BLaER1 treated with 17β-estradiol and CSF1 and Interleukin-3, amounts not matched to agents 10 nM and 100 nM (cell line): Measurements from ENCODE around the gene TM6SF1.
"Not testable (repeated sequence)": the region's sequence is repeated elsewhere in the genome, so short reads cannot be mapped to it uniquely, and the experiment has no call there.

ENCODE experiments used
- H3K27ac ChIP-seq, 11 experiments: shearing (Covaris generic); formaldehyde crosslinking; 2 replicates each; pipeline ENCODE4 v1.8.1; 2022
- H3K27me3 ChIP-seq, 11 experiments: shearing (Covaris generic); formaldehyde crosslinking; 2 replicates each; pipeline ENCODE4 v1.8.1; 2022
- H3K36me3 ChIP-seq, 11 experiments: shearing (Covaris generic); formaldehyde crosslinking; 2 replicates each; pipeline ENCODE4 v1.8.1; 2022
- H3K4me1 ChIP-seq, 10 experiments: shearing (Covaris generic); formaldehyde crosslinking; 2 replicates each; pipeline ENCODE4 v1.8.1; 2022
- H3K4me2 ChIP-seq, 11 experiments: shearing (Covaris generic); formaldehyde crosslinking; 2 replicates each; pipeline ENCODE4 v1.8.1; 2022
- H3K4me3 ChIP-seq, 10 experiments: shearing (Covaris generic); formaldehyde crosslinking; 2 replicates each; pipeline ENCODE4 v1.8.1; 2022
- H3K9ac ChIP-seq, 11 experiments: shearing (Covaris generic); formaldehyde crosslinking; 2 replicates each; pipeline ENCODE4 v1.8.1; 2022
- H3K9me3 ChIP-seq, 11 experiments: shearing (Covaris generic); formaldehyde crosslinking; replicated peaks in 1 of 11; 2 replicates each; pipeline ENCODE4 v1.8.1; 2022
- H4K20me1 ChIP-seq, 11 experiments: shearing (Covaris generic); formaldehyde crosslinking; 2 replicates each; pipeline ENCODE4 v1.8.1; 2022
- Cebpa-rat ChIP-seq, 11 experiments: shearing (Covaris generic); IDR thresholded peaks; 2 replicates each; pipeline ENCODE4 v1.8.1; 2022

TM6SF1 gene

GRCh38 chr15:83164111-83164770, 56.8 kb downstream of the TM6SF1 start:
- no peak overlapping the region for H3K9ac ChIP-seq
- H3K36me3 ChIP-seq, result peaks cover 37 to 87% (median 72%) of the 10 kb centered on the region in 11 experiments
- no peak overlapping the region for H3K4me2 ChIP-seq
- peaks cover 0 to 9% (median 0%) of the 10 kb centered on the region in 10 experiments; a peak in 4 of 20 replicates for H3K4me1 ChIP-seq
- H3K27ac ChIP-seq, result no peak overlapping the region
- no peak overlapping the region for H3K4me3 ChIP-seq
- no peaks in the 10 kb centered on the region for H3K27me3 ChIP-seq
- peaks cover 32 to 45% (median 42%) of the 10 kb centered on the region in 11 experiments for H3K9me3 ChIP-seq
- H4K20me1 ChIP-seq, result peaks cover 0 to 25% (median 0%) of the 10 kb centered on the region in 11 experiments; a peak in 5 of 22 replicates
- TF ChIP-seq Cebpa-rat (IDR thresholded peaks at IDR 0.05), result no peak

GRCh38 chr15:83164771-83165404, 57.4 kb downstream of the TM6SF1 start:
- no peak overlapping the region for H3K4me3 ChIP-seq
- no peaks in the 10 kb centered on the region for H3K27me3 ChIP-seq
- H3K4me2 ChIP-seq, result no peak overlapping the region
- H3K9ac ChIP-seq, result no peak overlapping the region
- peaks cover 0 to 25% (median 0%) of the 10 kb centered on the region in 11 experiments; a peak in 5 of 22 replicates for H4K20me1 ChIP-seq
- H3K9me3 ChIP-seq, result peaks cover 39 to 51% (median 48%) of the 10 kb centered on the region in 11 experiments
- H3K4me1 ChIP-seq, result peaks cover 0 to 9% (median 0%) of the 10 kb centered on the region in 10 experiments; a peak in 4 of 20 replicates
- no peak for TF ChIP-seq Cebpa-rat (IDR thresholded peaks at IDR 0.05)
- H3K36me3 ChIP-seq, result peaks cover 30 to 87% (median 65%) of the 10 kb centered on the region in 11 experiments
- no peak overlapping the region for H3K27ac ChIP-seq

DNA sequence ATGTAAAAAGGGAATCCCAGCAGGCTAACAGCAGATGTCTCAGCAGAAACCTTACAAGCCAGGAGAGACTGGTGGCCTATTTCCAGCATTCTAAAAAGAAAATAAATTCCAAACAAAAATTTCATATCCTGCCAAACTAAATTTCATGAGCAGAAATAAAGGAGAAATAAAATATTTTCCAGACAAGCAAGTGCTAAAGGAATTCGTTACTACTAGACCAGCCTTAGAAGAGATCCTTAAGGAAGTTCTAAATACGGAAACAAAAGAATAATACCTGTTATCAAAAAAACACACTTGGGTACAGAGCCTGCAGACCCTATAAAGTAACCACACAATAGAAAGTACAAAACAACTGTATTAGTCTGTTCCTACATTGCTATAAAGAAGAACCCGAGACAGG, 58.8 kb downstream of the TM6SF1 start:
- Histone ChIP-seq H4K20me1 (peaks cover 0 to 24% (median 0%) of the 10 kb centered on the region in 11 experiments; a peak in 5 of 22 replicates), H3K9ac (no peak overlapping the region), H3K27me3 (no peaks in the 10 kb centered on the region), H3K36me3 (peaks cover 18 to 80% (median 62%) of the 10 kb centered on the region in 11 experiments), H3K4me1 (peaks cover 0 to 9% (median 0%) of the 10 kb centered on the region in 10 experiments; a peak in 4 of 20 replicates), H3K4me3 (0 out of 20 replicates have a peak overlapping the region, but pooled peaks of 1 of the 10 experiments have one; percentile 6), H3K9me3 (peaks cover 52 to 65% (median 61%) of the 10 kb centered on the region in 11 experiments), H3K27ac (no peak overlapping the region), H3K4me2 (no peak overlapping the region)
- no peak for TF ChIP-seq Cebpa-rat (IDR thresholded peaks at IDR 0.05)

GRCh38 chr15:83166830-83167229, 59.4 kb downstream of the TM6SF1 start:
- peaks cover 53 to 69% (median 63%) of the 10 kb centered on the region in 11 experiments for H3K9me3 ChIP-seq
- no peak overlapping the region for H3K27ac ChIP-seq
- peaks cover 0 to 23% (median 0%) of the 10 kb centered on the region in 11 experiments; a peak in 5 of 22 replicates for H4K20me1 ChIP-seq
- no peak overlapping the region for H3K4me2 ChIP-seq
- peaks cover 15 to 79% (median 60%) of the 10 kb centered on the region in 11 experiments; a peak in 21 of 22 replicates for H3K36me3 ChIP-seq
- TF ChIP-seq Cebpa-rat (IDR thresholded peaks at IDR 0.05), result no peak
- H3K4me3 ChIP-seq, result 0 out of 20 replicates have a peak overlapping the region, but pooled peaks of 1 of the 10 experiments have one; percentile 6
- H3K27me3 ChIP-seq, result no peaks in the 10 kb centered on the region
- H3K9ac ChIP-seq, result no peak overlapping the region
- H3K4me1 ChIP-seq, result peaks cover 0 to 9% (median 0%) of the 10 kb centered on the region in 10 experiments; a peak in 4 of 20 replicates

- H3K36me3 ChIP-seq, result peaks cover 11 to 70% (median 50%) of the 10 kb centered on the region in 11 experiments; a peak in 19 of 22 replicates
- H3K4me2 ChIP-seq, H3K27ac ChIP-seq, H3K9ac ChIP-seq, H3K27me3 ChIP-seq, H3K4me1 ChIP-seq, H3K4me3 ChIP-seq: not testable (repeated sequence)
- H3K9me3 ChIP-seq, result peaks cover 53 to 79% (median 76%) of the 10 kb centered on the region in 11 experiments
- H4K20me1 ChIP-seq, result peaks cover 0 to 10% (median 0%) of the 10 kb centered on the region in 11 experiments; a peak in 5 of 22 replicates
Measured at GRCh38 chr15:83169576-83169975, 62.1 kb downstream of the TM6SF1 start.

GRCh38 chr15:83170474-83171165, 63.2 kb downstream of the TM6SF1 start:
- Histone ChIP-seq H3K36me3 (peaks cover 11 to 73% (median 45%) of the 10 kb centered on the region in 11 experiments; a peak in 19 of 22 replicates), H3K27ac (no peak overlapping the region), H3K4me3 (peak overlapping the region in 1 of 10 experiments; percentile 16; a peak in 2 of 20 replicates), H3K27me3 (no peaks in the 10 kb centered on the region), H3K9me3 (peaks cover 53 to 75% (median 69%) of the 10 kb centered on the region in 11 experiments), H3K9ac (no peak overlapping the region), H3K4me1 (peaks cover 0 to 10% (median 8%) of the 10 kb centered on the region in 10 experiments; a peak in 15 of 20 replicates), H4K20me1 (peaks cover 0 to 2% (median 0%) of the 10 kb centered on the region in 11 experiments; a peak in 3 of 22 replicates), H3K4me2 (no peak overlapping the region)
- TF ChIP-seq Cebpa-rat (IDR thresholded peaks at IDR 0.05), result no peak

- peak overlapping the region in 5 of 11 experiments; percentile 3 to 28 (median 11); a peak in 4 of 22 replicates for H3K27ac ChIP-seq
- H3K9ac ChIP-seq, result no peak overlapping the region
- H3K4me2 ChIP-seq, result peak overlapping the region in 9 of 11 experiments; percentile 20 to 53 (median 42); a peak in 9 of 22 replicates
- H3K4me1 ChIP-seq, result peaks cover 0 to 21% (median 11%) of the 10 kb centered on the region in 10 experiments; a peak in 15 of 20 replicates
- H4K20me1 ChIP-seq, result peaks cover 0 to 24% (median 6%) of the 10 kb centered on the region in 11 experiments; a peak in 5 of 22 replicates
- H3K36me3 ChIP-seq, result peaks cover 0 to 59% (median 41%) of the 10 kb centered on the region in 11 experiments; a peak in 18 of 22 replicates
- peaks cover 14 to 34% (median 28%) of the 10 kb centered on the region in 11 experiments for H3K9me3 ChIP-seq
- H3K27me3 ChIP-seq, result no peaks in the 10 kb centered on the region
- H3K4me3 ChIP-seq, result no peak overlapping the region
- no peak for TF ChIP-seq Cebpa-rat (IDR thresholded peaks at IDR 0.05)
Measured at GRCh38 chr15:83174891-83175290, 67.4 kb downstream of the TM6SF1 start.

GRCh38 chr15:83178390-83178789, 70.9 kb downstream of the TM6SF1 start:
- Histone ChIP-seq H3K9ac (no peak overlapping the region), H3K9me3 (peaks cover 0 to 7% (median under 1%) of the 10 kb centered on the region in 11 experiments; a peak in 5 of 22 replicates), H3K27me3 (no peaks in the 10 kb centered on the region), H3K4me2 (no peak overlapping the region), H3K4me1 (peaks cover 0 to 21% (median 11%) of the 10 kb centered on the region in 10 experiments; a peak in 15 of 20 replicates), H3K36me3 (peaks cover 0 to 45% (median 29%) of the 10 kb centered on the region in 11 experiments; a peak in 16 of 22 replicates), H3K4me3 (no peak overlapping the region), H4K20me1 (peaks cover 0 to 40% (median 6%) of the 10 kb centered on the region in 11 experiments; a peak in 7 of 22 replicates), H3K27ac (no peak overlapping the region)
- no peak for TF ChIP-seq Cebpa-rat (IDR thresholded peaks at IDR 0.05)
